Measurements from ENCODE around the gene TUBB4B.

GRCh38 chr9:137273611-137274320 lies 32.7 kb downstream of the TUBB4B start:
- TF ChIP-seq CTCF (IDR thresholded peaks at IDR 0.05), result no peak
- TF ChIP-seq POLR2A (IDR thresholded peaks at IDR 0.05), result no peak
